Astrocyte of the spinal cord (primary cell): ENCODE results near the gene ATP8A1.

Experiments used
- DNase-seq: peaks from one replicate; pipeline ENCODE4 v3.0.0; 2011; ENCODE audit warnings: low read depth, low spot score
- H3K4me3 ChIP-seq: 2 replicates; pipeline ENCODE4 v1.5.1; 2011; ENCODE audit warnings: low read depth, mild to moderate bottlenecking, low read length, moderate library complexity
- in situ Hi-C: cut with HindIII; loops from 2 replicates; pipeline ENCODE4 v1.10.0; 2017; ENCODE audit warnings: low sequenced_read_pairs
- TF ChIP-seq, protein P1 (sequence below): IDR thresholded peaks from 2 replicates; pipeline ENCODE4 v1.5.1; 2012; ENCODE audit warnings: low read depth, mild to moderate bottlenecking, low read length, inconsistent platforms

The ATP8A1 gene

DNA sequence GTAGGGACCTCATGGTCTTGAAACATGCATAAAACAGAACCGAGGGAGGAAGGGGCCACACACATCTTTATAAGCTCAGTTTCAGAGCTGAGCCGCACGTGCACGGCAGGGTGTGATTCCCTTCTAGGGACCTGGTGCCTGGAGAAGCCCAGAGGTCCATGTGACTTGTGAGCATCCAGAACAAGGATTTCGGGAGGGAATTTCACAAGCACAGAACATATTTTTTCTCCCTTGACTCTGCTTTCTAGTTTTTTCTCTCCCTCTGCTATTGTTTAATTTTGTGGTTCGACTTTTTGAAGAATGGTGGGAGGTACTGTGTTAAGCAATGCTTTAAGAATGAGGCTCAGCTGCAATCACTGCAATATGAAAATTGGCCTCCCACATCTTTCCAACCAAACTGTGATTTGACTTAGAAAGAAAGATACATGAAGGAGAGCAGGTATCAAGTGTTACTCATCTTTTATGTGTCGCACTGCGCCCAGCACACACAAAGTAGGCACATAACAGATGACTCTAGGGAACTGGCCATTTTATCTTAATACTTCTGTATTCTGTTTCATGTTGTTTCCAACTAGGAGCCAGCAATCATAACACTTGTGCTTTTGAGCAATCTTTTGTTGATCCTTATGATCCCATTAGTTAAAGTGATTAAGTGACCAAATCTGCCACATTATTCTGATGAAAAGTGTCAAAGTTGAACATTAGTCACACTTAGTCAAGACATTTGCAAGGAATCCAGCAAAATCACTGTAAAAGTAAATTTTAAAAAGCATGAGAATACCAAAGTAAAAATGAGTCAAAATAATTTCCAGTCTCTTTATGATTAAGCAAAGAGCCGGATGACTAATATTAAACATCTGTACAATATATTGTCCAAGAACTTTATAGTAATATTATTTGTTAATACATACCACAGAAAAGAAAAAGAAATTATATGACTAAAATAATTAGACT lies 173.2 kb downstream of the ATP8A1 start:
- DNase-seq: no peak
- in situ Hi-C loops: no loop called here
- TF ChIP-seq, protein P1, sequence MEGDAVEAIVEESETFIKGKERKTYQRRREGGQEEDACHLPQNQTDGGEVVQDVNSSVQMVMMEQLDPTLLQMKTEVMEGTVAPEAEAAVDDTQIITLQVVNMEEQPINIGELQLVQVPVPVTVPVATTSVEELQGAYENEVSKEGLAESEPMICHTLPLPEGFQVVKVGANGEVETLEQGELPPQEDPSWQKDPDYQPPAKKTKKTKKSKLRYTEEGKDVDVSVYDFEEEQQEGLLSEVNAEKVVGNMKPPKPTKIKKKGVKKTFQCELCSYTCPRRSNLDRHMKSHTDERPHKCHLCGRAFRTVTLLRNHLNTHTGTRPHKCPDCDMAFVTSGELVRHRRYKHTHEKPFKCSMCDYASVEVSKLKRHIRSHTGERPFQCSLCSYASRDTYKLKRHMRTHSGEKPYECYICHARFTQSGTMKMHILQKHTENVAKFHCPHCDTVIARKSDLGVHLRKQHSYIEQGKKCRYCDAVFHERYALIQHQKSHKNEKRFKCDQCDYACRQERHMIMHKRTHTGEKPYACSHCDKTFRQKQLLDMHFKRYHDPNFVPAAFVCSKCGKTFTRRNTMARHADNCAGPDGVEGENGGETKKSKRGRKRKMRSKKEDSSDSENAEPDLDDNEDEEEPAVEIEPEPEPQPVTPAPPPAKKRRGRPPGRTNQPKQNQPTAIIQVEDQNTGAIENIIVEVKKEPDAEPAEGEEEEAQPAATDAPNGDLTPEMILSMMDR: no peak

DNA sequence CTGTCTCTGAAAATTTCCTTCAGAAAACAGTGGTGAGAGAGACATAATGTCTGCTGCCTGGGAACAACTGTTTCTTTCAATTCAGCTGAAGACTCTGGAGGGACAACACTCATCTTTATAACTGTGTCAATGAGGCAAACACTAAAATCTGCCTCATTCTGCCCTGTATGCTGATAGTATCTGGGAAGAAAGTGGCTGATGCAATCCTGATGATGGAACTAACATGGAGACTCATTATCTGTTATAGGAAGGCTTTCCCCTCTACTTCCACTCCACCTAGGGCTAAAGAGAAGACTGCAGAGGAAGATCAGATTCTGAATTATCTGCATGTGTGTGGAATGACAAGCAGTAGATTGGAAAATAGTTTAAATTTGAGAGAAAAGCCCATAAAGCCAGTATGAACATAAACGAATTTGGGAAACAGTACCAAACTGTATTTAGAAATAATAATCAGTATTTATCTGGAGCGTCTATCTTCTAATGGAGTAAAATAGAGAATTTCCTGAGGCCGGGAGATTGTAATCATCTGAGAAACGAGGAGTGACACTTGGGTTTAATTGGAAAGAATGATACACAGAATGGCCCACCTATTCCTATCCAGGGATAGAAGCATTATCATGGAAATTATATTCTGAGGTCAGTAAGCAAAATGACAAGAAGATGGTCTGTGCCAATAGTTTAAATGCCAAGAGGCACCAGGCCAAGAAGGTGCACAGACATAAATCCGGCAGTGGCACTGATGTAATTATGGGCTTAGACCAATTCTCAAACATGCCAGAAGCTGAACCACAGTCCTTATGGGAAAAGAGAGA lies 174.2 kb downstream of the ATP8A1 start:
- TF ChIP-seq, protein P1: no peak
- no peak overlapping the region for H3K4me3 ChIP-seq
- no peak for DNase-seq
- in situ Hi-C loops: no loop called here

More for the DNA sequence above, 173.2 kb downstream of the ATP8A1 start:
- H3K4me3 ChIP-seq: no peak overlapping the region

DNA sequence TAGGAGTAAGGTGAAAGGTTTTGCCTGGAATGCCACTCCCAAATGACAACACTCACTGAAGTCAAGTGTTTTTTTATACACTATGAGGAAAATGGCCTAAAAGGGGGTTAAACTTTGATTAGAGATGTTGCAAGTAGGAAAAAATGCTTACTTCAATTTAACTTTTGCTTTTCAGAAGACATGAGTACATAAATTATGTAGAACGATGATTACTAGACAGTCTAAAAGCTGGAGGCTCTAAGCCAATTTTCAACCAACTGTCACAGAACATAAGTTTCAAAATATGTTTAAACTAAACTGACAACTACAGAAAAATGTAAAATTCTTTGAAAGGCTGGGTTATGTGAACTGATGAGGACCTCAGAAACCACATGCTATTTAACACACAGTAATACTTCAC lies 176.2 kb downstream of the ATP8A1 start:
- in situ Hi-C loops: no loop called here
- TF ChIP-seq, protein P1: no peak
- no peak for DNase-seq
- no peak overlapping the region for H3K4me3 ChIP-seq

DNA sequence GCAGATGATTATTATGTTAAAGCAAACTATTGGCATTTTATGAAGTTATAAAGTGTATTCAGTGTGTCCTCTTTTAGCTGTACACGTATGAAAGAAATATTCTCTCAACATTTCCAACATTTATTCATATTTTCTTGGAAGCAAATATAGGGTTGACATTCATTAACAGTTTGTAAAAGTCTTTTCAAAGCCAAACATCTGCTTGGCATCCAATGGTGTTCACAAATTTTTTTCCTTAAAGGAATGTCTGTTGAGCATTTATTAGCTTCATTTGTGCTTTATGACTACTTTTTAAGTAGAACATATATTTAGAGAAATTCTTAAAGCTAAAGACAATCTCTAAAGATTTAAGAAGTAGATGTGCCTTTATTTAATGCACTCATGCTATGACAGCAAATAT lies 176.6 kb downstream of the ATP8A1 start:
- in situ Hi-C loops: no loop called here
- H3K4me3 ChIP-seq: no peak overlapping the region
- no peak for DNase-seq
- TF ChIP-seq, protein P1: no peak

DNA sequence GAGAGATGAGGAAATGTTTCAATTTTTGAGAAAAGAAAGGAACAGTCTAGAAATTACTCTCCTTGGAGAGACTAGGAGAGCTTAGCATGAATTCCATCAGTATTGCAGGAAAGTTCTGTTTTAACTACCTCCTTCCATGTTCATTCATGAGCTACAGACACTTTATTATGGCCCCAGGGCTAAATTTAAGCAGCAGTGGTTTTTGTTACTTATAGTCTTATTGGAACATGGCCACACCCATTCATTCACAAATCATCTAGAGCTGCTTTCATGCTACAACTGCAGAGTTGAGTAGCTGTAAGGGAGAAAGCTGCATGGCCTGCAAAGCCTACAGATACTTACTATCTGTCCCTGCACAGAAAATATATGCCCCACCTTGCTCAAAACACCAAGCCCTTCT lies 178.0 kb downstream of the ATP8A1 start:
- in situ Hi-C loops: no loop called here
- no peak overlapping the region for H3K4me3 ChIP-seq
- no peak for DNase-seq
- TF ChIP-seq, protein P1: no peak

DNA sequence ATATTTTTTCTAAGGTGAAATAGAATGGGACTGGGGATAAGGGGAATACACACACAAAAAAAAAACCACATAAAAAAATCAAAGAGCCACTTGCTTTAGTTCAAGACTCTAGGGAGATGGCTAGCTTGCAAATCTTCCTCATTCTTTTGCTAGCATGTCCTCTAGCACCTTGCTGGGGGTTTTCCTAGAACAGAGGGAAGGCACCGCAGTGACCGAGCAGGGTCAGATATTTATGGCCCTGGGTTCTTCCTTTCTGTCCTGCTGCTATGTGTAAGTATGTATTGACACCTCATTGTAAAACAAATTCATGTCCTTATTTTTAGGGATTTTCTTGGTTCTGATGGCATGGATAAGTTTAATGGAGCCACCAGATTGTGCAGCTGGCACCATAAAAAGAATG lies 178.4 kb downstream of the ATP8A1 start:
- no peak for DNase-seq
- H3K4me3 ChIP-seq: no peak overlapping the region
- in situ Hi-C loops: no loop called here
- TF ChIP-seq, protein P1: no peak
